Osteocyte (in vitro differentiated cells): ENCODE results near the gene FBXO33. TPM values are rescaled to one million over a fixed set of nuclear protein-coding genes. Genes with fewer than 3 reads are reported as not detected.
A peak's percentile ranks its signal among the peaks of the same experiment; 100 is the strongest.

Experiments used
- DNase-seq: peaks from one replicate; pipeline ENCODE4 v3.0.0; 2021; ENCODE audit warnings: mixed read lengths; ENCODE audit not compliant: unreplicated experiment; ENCODE audit errors: extremely low spot score
- H3K27ac Mint-ChIP-seq: one replicate; pipeline ENCODE4 v1.8.0; 2021; ENCODE audit warnings: mild to moderate bottlenecking, mixed read lengths; ENCODE audit not compliant: unreplicated experiment
- H3K27me3 Mint-ChIP-seq: one replicate; pipeline ENCODE4 v1.8.0; 2021; ENCODE audit warnings: mixed read lengths; ENCODE audit not compliant: unreplicated experiment
- H3K36me3 Mint-ChIP-seq: one replicate; pipeline ENCODE4 v1.8.0; 2021; ENCODE audit warnings: mixed read lengths; ENCODE audit not compliant: unreplicated experiment
- H3K4me1 Mint-ChIP-seq: one replicate; pipeline ENCODE4 v1.8.0; 2021; ENCODE audit warnings: mixed read lengths; ENCODE audit not compliant: unreplicated experiment
- H3K4me3 Mint-ChIP-seq: one replicate; pipeline ENCODE4 v1.8.0; 2021; ENCODE audit warnings: mild to moderate bottlenecking, moderate library complexity, mixed read lengths; ENCODE audit not compliant: unreplicated experiment
- H3K9me3 Mint-ChIP-seq: one replicate; pipeline ENCODE4 v1.8.0; 2021; ENCODE audit warnings: mixed read lengths; ENCODE audit not compliant: unreplicated experiment
- total RNA-seq: library from RNA; stranded (reverse); gene quantifications from 2 replicates; pipeline ENCODE4 v1.2.1, GENCODE V29; 2021
- TF ChIP-seq, protein P1 (sequence below): fragments of 200-600 bp; sonication (generic); IDR thresholded peaks from 2 replicates; pipeline ENCODE4 v1.5.0; 2021; ENCODE audit warnings: antibody characterized with exemption, mild to moderate bottlenecking, moderate library complexity

The FBXO33 gene
- total RNA-seq, 1 donor from 2014 or later, result 10.0 TPM

DNA sequence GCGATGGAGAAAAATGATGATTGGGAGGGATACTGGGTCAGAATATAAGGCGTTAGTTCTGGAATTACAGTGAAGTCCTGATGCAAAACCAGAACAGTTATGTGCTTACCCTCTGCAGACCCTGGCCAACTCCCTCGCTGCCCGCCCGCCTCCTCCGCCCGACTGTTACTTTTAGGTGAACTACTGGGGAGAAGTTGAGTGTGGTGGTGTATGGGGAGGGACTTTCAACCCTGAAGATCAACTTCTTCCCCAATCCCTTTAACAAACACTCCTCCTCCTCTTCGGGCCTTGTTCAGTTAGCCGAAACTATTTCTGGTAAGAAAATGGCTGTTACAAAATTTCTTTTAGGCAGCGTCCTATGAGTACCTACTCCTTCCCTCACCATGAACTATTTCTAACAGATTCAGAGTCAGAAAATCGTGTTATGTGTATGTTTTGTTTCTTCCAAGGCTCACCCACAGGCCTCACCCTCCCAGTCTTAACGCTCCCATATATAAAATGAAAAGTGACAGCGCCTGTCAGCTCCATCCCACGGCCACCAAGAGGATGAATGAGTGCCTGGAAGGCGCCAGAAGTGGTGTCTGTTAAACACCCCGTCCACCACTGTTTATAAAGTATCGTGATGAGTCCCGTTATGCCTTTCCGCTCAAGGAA lies 1.3 kb downstream of the FBXO33 start:
- H3K9me3 Mint-ChIP-seq, result no peaks in the 10 kb centered on the region
- peak overlapping the region; percentile 92 for H3K4me3 Mint-ChIP-seq
- H3K36me3 Mint-ChIP-seq, result no peaks in the 10 kb centered on the region
- no peak for DNase-seq
- TF ChIP-seq, protein P1, sequence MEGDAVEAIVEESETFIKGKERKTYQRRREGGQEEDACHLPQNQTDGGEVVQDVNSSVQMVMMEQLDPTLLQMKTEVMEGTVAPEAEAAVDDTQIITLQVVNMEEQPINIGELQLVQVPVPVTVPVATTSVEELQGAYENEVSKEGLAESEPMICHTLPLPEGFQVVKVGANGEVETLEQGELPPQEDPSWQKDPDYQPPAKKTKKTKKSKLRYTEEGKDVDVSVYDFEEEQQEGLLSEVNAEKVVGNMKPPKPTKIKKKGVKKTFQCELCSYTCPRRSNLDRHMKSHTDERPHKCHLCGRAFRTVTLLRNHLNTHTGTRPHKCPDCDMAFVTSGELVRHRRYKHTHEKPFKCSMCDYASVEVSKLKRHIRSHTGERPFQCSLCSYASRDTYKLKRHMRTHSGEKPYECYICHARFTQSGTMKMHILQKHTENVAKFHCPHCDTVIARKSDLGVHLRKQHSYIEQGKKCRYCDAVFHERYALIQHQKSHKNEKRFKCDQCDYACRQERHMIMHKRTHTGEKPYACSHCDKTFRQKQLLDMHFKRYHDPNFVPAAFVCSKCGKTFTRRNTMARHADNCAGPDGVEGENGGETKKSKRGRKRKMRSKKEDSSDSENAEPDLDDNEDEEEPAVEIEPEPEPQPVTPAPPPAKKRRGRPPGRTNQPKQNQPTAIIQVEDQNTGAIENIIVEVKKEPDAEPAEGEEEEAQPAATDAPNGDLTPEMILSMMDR, result no peak
- H3K27me3 Mint-ChIP-seq, result no peaks in the 10 kb centered on the region
- peaks cover 45% of the 10 kb centered on the region for H3K4me1 Mint-ChIP-seq
- H3K27ac Mint-ChIP-seq, result peak overlapping the region; percentile 87

DNA sequence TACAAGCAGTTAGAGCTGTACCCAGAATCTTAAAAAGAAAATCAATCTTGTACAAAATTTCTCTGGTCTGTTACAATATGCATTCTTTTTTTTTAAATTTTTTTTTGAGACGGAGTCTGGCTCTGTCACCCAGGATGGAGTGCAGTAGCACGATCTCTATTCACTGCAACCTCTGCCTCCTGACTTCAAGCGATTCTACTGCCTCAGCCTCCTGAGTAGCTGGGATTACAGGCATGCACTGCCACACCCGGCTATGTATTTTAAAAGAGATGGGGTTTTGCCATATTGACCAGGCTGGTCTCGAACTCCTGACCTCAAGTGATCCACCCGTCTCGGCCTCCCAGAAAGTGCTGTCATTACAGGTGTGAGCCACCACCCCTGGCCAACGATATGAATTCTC lies 4.1 kb downstream of the FBXO33 start:
- no peaks in the 10 kb centered on the region for H3K9me3 Mint-ChIP-seq
- no peak overlapping the region for H3K27ac Mint-ChIP-seq
- no peaks in the 10 kb centered on the region for H3K36me3 Mint-ChIP-seq
- H3K4me1 Mint-ChIP-seq, result peaks cover 39% of the 10 kb centered on the region
- TF ChIP-seq, protein P1, result no peak
- H3K4me3 Mint-ChIP-seq, result no peak overlapping the region
- no peak for DNase-seq
- H3K27me3 Mint-ChIP-seq, result no peaks in the 10 kb centered on the region

DNA sequence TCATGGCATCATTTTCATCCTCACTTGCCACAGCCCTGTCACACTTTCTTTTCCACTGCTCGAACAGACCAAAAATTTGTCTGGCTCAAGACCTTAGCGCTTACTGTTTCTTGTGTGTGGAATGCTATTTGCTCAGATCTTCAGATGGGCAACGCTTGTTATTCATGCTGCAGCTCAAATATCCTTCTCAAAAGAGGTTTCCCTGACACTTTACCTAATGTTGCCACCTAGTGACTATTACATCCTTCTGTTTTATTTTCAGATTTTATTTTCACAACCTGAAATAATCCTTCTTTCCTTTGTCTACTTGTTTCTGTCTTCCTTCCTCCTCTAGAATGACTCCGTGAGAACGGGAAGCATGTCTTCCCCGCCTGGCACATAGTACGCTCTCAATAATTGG lies 5.6 kb downstream of the FBXO33 start:
- peaks cover 38% of the 10 kb centered on the region for H3K4me1 Mint-ChIP-seq
- TF ChIP-seq, protein P1, result peak; percentile 46
- no peaks in the 10 kb centered on the region for H3K27me3 Mint-ChIP-seq
- no peak overlapping the region for H3K27ac Mint-ChIP-seq
- DNase-seq, result no peak
- H3K4me3 Mint-ChIP-seq, result no peak overlapping the region
- no peaks in the 10 kb centered on the region for H3K9me3 Mint-ChIP-seq
- H3K36me3 Mint-ChIP-seq, result no peaks in the 10 kb centered on the region

DNA sequence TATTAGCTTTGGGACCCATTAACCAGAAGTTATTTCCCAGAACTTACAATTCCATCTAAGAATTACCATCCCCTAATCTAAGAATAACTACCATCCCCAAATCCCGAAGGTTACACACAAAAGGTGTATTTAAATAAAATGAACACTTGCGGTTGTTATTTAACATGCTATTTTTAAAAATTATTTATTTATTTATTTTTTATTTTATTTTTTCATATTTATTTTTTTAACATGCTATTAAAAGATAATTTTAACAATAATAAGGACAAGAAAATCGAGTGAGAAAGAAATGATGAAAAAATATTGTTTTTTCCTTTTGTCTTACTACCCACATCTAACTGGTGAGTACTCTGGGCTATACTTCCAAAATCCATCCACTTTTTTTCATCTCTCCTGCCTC lies 6.3 kb downstream of the FBXO33 start:
- DNase-seq, result no peak
- no peaks in the 10 kb centered on the region for H3K36me3 Mint-ChIP-seq
- no peak overlapping the region for H3K4me3 Mint-ChIP-seq
- TF ChIP-seq, protein P1, result no peak
- H3K4me1 Mint-ChIP-seq, result peaks cover 36% of the 10 kb centered on the region
- H3K9me3 Mint-ChIP-seq, result no peaks in the 10 kb centered on the region
- no peaks in the 10 kb centered on the region for H3K27me3 Mint-ChIP-seq
- no peak overlapping the region for H3K27ac Mint-ChIP-seq

DNA sequence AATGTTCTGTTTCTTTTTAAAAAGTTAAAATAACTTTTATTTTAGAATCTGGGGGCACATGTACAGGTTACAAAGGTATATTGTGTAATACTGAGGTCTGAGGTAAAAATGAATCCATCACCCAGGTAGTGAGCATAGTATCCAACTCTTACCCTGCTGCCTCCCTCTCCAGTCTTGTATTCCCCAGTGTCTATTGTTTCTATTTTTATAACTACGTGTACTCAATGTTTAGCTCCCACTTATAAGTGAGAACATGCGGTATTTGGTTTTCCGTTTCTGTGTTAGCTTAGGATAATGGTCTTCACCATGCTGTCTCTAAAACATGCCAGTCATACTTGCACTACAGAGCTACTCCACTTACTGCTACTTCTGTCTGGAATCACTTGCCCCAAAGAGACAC lies 8.4 kb downstream of the FBXO33 start:
- Mint-ChIP-seq H3K4me1 (peaks cover 15% of the 10 kb centered on the region), H3K9me3 (no peaks in the 10 kb centered on the region), H3K36me3 (peaks cover 5% of the 10 kb centered on the region), H3K27ac (no peak overlapping the region), H3K27me3 (no peaks in the 10 kb centered on the region), H3K4me3 (no peak overlapping the region)
- TF ChIP-seq, protein P1, result no peak
- no peak for DNase-seq
